Glutamatergic neuron (in vitro differentiated cells): ENCODE results near the gene TDRD6. TPM values are rescaled to one million over a fixed set of nuclear protein-coding genes. Genes with fewer than 3 reads are reported as not detected.
A peak's percentile ranks its signal among the peaks of the same experiment; 100 is the strongest.

Experiments used
- DNase-seq: peaks from one replicate; pipeline ENCODE4 v3.0.0; 2022
- H3K27ac Mint-ChIP-seq: one replicate; pipeline ENCODE4 v1.8.0; 2020; ENCODE audit warnings: mild to moderate bottlenecking, mixed read lengths, inconsistent platforms; ENCODE audit not compliant: unreplicated experiment
- H3K27me3 Mint-ChIP-seq: one replicate; pipeline ENCODE4 v1.8.0; 2020; ENCODE audit warnings: mild to moderate bottlenecking, moderate library complexity, mixed read lengths, inconsistent platforms; ENCODE audit not compliant: unreplicated experiment
- H3K36me3 Mint-ChIP-seq: one replicate; pipeline ENCODE4 v1.8.0; 2020; ENCODE audit warnings: mild to moderate bottlenecking, mixed read lengths, inconsistent platforms; ENCODE audit not compliant: unreplicated experiment
- H3K4me1 Mint-ChIP-seq: one replicate; pipeline ENCODE4 v1.8.0; 2020; ENCODE audit warnings: mild to moderate bottlenecking, low read depth, mixed read lengths, inconsistent platforms; ENCODE audit not compliant: unreplicated experiment
- H3K4me3 Mint-ChIP-seq: one replicate; pipeline ENCODE4 v1.8.0; 2020; ENCODE audit warnings: mild to moderate bottlenecking, mixed read lengths, inconsistent platforms; ENCODE audit not compliant: unreplicated experiment
- H3K9me3 Mint-ChIP-seq: one replicate; pipeline ENCODE4 v1.8.0; 2020; ENCODE audit warnings: mild to moderate bottlenecking, moderate library complexity, mixed read lengths, inconsistent platforms; ENCODE audit not compliant: unreplicated experiment
- CTCF ChIP-seq: fragments of 200-600 bp; sonication (generic); IDR thresholded peaks from one replicate; pipeline ENCODE4 v1.5.0; 2021; ENCODE audit not compliant: partially characterized antibody, unreplicated experiment
- total RNA-seq: library from RNA; stranded (reverse); fragmentation: NEBNext Ultra II Directional; extraction: Animal tissue kit (Norgen Biotek cat#: 25700); gene quantifications from one replicate; pipeline ENCODE4 v1.2.1, GENCODE V29; 2021; ENCODE audit not compliant: unreplicated experiment

TDRD6 gene
- total RNA-seq, 1 donor from 2014 or later, result 0.64 TPM

- H3K27ac Mint-ChIP-seq, result no peak overlapping the region
- H3K36me3 Mint-ChIP-seq, result no peaks in the 10 kb centered on the region
- TF ChIP-seq CTCF, result peak; percentile 39
- no peak for DNase-seq
- no peaks in the 10 kb centered on the region for H3K27me3 Mint-ChIP-seq
- H3K4me3 Mint-ChIP-seq, result no peak overlapping the region
- H3K4me1 Mint-ChIP-seq, result no peaks in the 10 kb centered on the region
- H3K9me3 Mint-ChIP-seq, result no peaks in the 10 kb centered on the region
Measured at GRCh38 chr6:46677314-46677654, 10.4 kb upstream of the TDRD6 start.

GRCh38 chr6:46684771-46685170, 2.9 kb upstream of the TDRD6 start:
- Mint-ChIP-seq H3K4me3 (no peak overlapping the region), H3K27ac (no peak overlapping the region), H3K36me3 (no peaks in the 10 kb centered on the region), H3K9me3 (no peaks in the 10 kb centered on the region), H3K27me3 (no peaks in the 10 kb centered on the region), H3K4me1 (no peaks in the 10 kb centered on the region)
- TF ChIP-seq CTCF, result no peak
- DNase-seq, result no peak

GRCh38 chr6:46688117-46688965, 656 bp downstream of the TDRD6 start:
- Mint-ChIP-seq H3K36me3 (no peaks in the 10 kb centered on the region), H3K4me3 (no peak overlapping the region), H3K4me1 (no peaks in the 10 kb centered on the region), H3K27ac (no peak overlapping the region), H3K9me3 (no peaks in the 10 kb centered on the region), H3K27me3 (no peaks in the 10 kb centered on the region)
- TF ChIP-seq CTCF, result no peak
- no peak for DNase-seq

GRCh38 chr6:46688966-46689335, 1.3 kb downstream of the TDRD6 start:
- no peak overlapping the region for H3K27ac Mint-ChIP-seq
- no peak for DNase-seq
- no peaks in the 10 kb centered on the region for H3K27me3 Mint-ChIP-seq
- H3K4me1 Mint-ChIP-seq, result no peaks in the 10 kb centered on the region
- no peaks in the 10 kb centered on the region for H3K9me3 Mint-ChIP-seq
- H3K36me3 Mint-ChIP-seq, result no peaks in the 10 kb centered on the region
- H3K4me3 Mint-ChIP-seq, result no peak overlapping the region
- TF ChIP-seq CTCF, result no peak

GRCh38 chr6:46689657-46690056, 2.0 kb downstream of the TDRD6 start:
- TF ChIP-seq CTCF, result no peak
- no peak overlapping the region for H3K27ac Mint-ChIP-seq
- no peaks in the 10 kb centered on the region for H3K9me3 Mint-ChIP-seq
- DNase-seq, result no peak
- no peaks in the 10 kb centered on the region for H3K27me3 Mint-ChIP-seq
- no peaks in the 10 kb centered on the region for H3K36me3 Mint-ChIP-seq
- H3K4me1 Mint-ChIP-seq, result no peaks in the 10 kb centered on the region
- H3K4me3 Mint-ChIP-seq, result no peak overlapping the region
